Neural cell (in vitro differentiated cells): ENCODE data around the gene MB21D2.

Source experiments
- CTCF ChIP-seq: fragments of 450-650 bp; IDR thresholded peaks from 2 replicates; pipeline ENCODE4 v1.5.1; 2014; ENCODE audit warnings: antibody characterized with exemption, mild to moderate bottlenecking, moderate library complexity; ENCODE audit not compliant: poor library complexity, severe bottlenecking
- EZH2 ChIP-seq: fragments of 200-600, 300-800 bp; shearing (Covaris generic), sonication (generic); IDR thresholded peaks from 2 replicates; pipeline ENCODE4 v1.6.1; 2014; ENCODE audit warnings: antibody characterized with exemption, low read length, borderline replicate concordance, mild to moderate bottlenecking; ENCODE audit not compliant: insufficient read depth, poor library complexity, severe bottlenecking
- RAD21 ChIP-seq: fragments of 450-650 bp; conservative IDR thresholded peaks from 2 replicates; pipeline ENCODE4 v1.6.1; 2014; ENCODE audit warnings: antibody characterized with exemption, mild to moderate bottlenecking, moderate library complexity
- REST ChIP-seq: IDR thresholded peaks from 2 replicates; pipeline ENCODE4 v1.6.1; 2012; ENCODE audit warnings: borderline replicate concordance

GRCh38 chr3:192919901-192920300 is 2.2 kb upstream of the MB21D2 start:
- no peak for TF ChIP-seq RAD21
- TF ChIP-seq REST = no peak
- TF ChIP-seq CTCF = no peak
- TF ChIP-seq EZH2 = no peak
